Large intestine (tissue), 3 donors: ENCODE measurements around the gene PLAAT3. TPM values are rescaled to one million over a fixed set of nuclear protein-coding genes. Genes with fewer than 3 reads are reported as not detected.
"Not testable (repeated sequence)": the region's sequence is repeated elsewhere in the genome, so short reads cannot be mapped to it uniquely, and the experiment has no call there.

Experiments used
- DNase-seq, 2 donors: peaks; one replicate each; pipeline versions ENCODE4 v3.0.0 to v3.0.0-alpha.2; 2013
- H3K27ac ChIP-seq: one replicate; pipeline ENCODE4 v1.5.1; 2013; ENCODE audit warnings: low read length
- H3K27me3 ChIP-seq: 2 replicates; pipeline ENCODE4 v1.6.1; 2013; ENCODE audit warnings: low read length; ENCODE audit not compliant: control insufficient read depth, insufficient read depth
- H3K36me3 ChIP-seq: 2 replicates; pipeline ENCODE4 v1.6.1; 2013; ENCODE audit warnings: low read length; ENCODE audit not compliant: control insufficient read depth, insufficient read depth
- H3K4me1 ChIP-seq: one replicate; pipeline ENCODE4 v1.6.1; 2013; ENCODE audit warnings: low read length; ENCODE audit not compliant: control insufficient read depth, insufficient read depth
- H3K4me3 ChIP-seq: one replicate; pipeline ENCODE4 v1.5.1; 2013; ENCODE audit warnings: low read length
- H3K9me3 ChIP-seq: one replicate; pipeline ENCODE4 v1.6.1; 2013; ENCODE audit warnings: mild to moderate bottlenecking, low read depth, low read length, moderate library complexity; ENCODE audit not compliant: control insufficient read depth
- WGBS: methylation state at CpG from one replicate; pipeline ENCODE4 v1.1.5; 2013; ENCODE audit warnings: low lambda C conversion rate; ENCODE audit not compliant: insufficient coverage; 5-methylcytosine and 5-hydroxymethylcytosine counted together
- polyA plus RNA-seq: library from polyadenylated mRNA; unstranded; fragments of 120-200 nt; gene quantifications from one replicate; pipeline ENCODE4 v1.2.1, GENCODE V29; 2013

Gene PLAAT3
- polyA plus RNA-seq, 1 donor: 5.9 TPM

GRCh38 chr11:63610604-63611394, 3.4 kb downstream of the PLAAT3 start:
- Histone ChIP-seq H3K27ac (no peak overlapping the region), H3K4me3 (no peak overlapping the region), H3K9me3 (no peaks in the 10 kb centered on the region), H3K36me3 (no peaks in the 10 kb centered on the region), H3K4me1 (peaks cover 11% of the 10 kb centered on the region), H3K27me3 (peaks cover 17% of the 10 kb centered on the region)
- no peak for DNase-seq
- 80% methylated on average over 2 of the region's 14 CpGs for WGBS

GRCh38 chr11:63609971-63610580, 4.2 kb downstream of the PLAAT3 start:
- WGBS: no CpG with 5 or more reads among the region's 14 CpGs
- no peaks in the 10 kb centered on the region for H3K9me3 ChIP-seq
- no peaks in the 10 kb centered on the region for H3K36me3 ChIP-seq
- peaks cover 17% of the 10 kb centered on the region for H3K27me3 ChIP-seq
- DNase-seq: no peak
- no peak overlapping the region for H3K27ac ChIP-seq
- H3K4me3 ChIP-seq: no peak overlapping the region
- peaks cover 11% of the 10 kb centered on the region for H3K4me1 ChIP-seq

DNA sequence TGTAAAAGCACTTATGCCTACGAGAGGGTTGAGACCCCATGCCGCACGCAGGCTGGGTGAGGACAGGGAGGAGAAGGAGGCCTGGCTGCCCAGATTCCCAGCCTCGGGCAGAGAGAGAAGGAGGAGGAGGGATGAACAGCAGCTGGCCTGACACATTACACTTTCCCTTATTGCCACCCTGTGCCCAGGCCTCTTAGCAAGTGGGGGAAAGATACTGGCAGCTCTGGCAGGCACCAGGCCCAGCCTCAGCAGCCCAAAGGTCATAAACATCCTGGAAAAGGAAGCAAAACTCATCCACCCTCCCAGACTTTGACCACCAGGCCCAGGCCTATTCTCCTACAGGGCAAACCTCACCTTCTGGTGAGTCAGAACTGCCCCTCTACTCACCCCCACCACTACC, 4.7 kb downstream of the PLAAT3 start:
- no peak overlapping the region for H3K4me3 ChIP-seq
- DNase-seq: peak in 1 of 2 donors; percentile 71
- H3K27ac ChIP-seq: no peak overlapping the region
- H3K4me1 ChIP-seq: peaks cover 11% of the 10 kb centered on the region
- H3K36me3 ChIP-seq: no peaks in the 10 kb centered on the region
- WGBS: no CpG with 5 or more reads among the region's 4 CpGs
- no peaks in the 10 kb centered on the region for H3K9me3 ChIP-seq
- H3K27me3 ChIP-seq: peaks cover 16% of the 10 kb centered on the region

GRCh38 chr11:63608353-63609345, 5.6 kb downstream of the PLAAT3 start:
- WGBS: 52% methylated on average over 2 of the region's 11 CpGs
- peaks cover 7% of the 10 kb centered on the region for H3K27me3 ChIP-seq
- no peak overlapping the region for H3K27ac ChIP-seq
- DNase-seq: no peak
- no peaks in the 10 kb centered on the region for H3K9me3 ChIP-seq
- H3K36me3 ChIP-seq: no peaks in the 10 kb centered on the region
- H3K4me3 ChIP-seq: no peak overlapping the region
- peaks cover 11% of the 10 kb centered on the region for H3K4me1 ChIP-seq

DNA sequence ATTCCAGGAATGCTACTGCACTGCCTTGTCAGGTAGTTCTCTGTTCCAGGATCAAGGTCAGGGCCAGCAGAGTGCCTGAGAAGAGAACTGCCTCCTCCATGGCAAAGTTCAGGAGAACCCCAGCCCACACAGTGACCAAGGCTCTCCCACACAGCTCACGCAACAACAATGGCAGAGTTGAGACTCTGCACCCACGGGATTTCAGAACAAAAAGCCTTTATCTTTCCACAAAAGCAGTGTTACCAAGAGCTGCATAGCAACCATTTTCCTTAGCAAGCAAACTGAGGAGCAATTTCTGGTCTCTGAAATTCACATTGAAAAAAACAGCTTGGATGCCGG, 11.1 kb downstream of the PLAAT3 start:
- DNase-seq: peak in 1 of 2 donors; percentile 36
- no peaks in the 10 kb centered on the region for H3K9me3 ChIP-seq
- no peaks in the 10 kb centered on the region for H3K36me3 ChIP-seq
- H3K4me1 ChIP-seq: peaks cover 4% of the 10 kb centered on the region
- H3K27ac ChIP-seq: no peak overlapping the region
- no peak overlapping the region for H3K4me3 ChIP-seq
- no CpG with 5 or more reads among the region's 3 CpGs for WGBS
- no peaks in the 10 kb centered on the region for H3K27me3 ChIP-seq

DNA sequence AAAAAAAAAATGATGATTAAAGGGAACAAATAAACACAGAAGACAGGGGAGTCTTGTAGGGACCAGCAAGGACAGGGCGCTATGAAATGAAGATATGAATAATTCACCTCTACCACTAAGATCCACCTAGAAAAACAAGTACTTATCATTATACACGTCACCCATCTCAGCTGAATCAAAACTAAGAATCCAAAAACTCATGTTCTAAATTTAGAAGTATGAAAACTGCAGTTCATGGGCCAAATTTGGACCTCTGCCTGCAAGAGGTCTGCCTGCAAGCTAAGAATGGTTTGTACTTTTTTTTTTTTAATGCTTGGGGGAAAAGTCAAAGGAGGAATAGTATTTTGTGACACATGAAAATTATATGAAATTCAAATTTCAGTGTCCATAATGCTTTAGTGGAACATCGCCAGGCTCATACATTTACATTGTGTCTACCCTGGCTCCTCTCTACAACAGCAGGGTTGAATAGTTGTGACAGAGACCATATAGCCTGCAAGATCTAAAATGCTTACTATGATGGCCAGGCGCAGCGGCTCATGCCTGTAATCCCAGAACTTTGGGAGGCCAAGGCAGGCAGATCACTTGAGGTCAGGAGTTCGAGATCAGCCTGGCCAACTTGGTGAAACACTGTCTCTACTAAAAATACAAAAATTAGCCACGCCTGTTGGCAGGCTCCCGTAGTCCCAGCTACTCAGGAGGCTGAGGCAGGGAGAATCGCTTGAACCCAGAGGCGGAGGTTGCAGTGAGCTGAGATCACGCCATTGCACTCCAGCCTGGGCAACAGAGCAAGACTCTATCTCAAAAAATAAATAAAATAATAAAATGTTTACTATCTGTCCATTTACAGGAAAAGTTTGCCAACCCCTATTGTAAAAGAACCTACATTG, 11.7 kb downstream of the PLAAT3 start:
- H3K4me3 ChIP-seq, H3K36me3 ChIP-seq, H3K27ac ChIP-seq, DNase-seq, H3K27me3 ChIP-seq, H3K9me3 ChIP-seq, H3K4me1 ChIP-seq: not testable (repeated sequence)
- WGBS: no CpG with 5 or more reads among the region's 11 CpGs

GRCh38 chr11:63599211-63600122, 14.8 kb downstream of the PLAAT3 start:
- no peak for DNase-seq
- H3K27ac ChIP-seq: no peak overlapping the region
- no peaks in the 10 kb centered on the region for H3K27me3 ChIP-seq
- no CpG with 5 or more reads among the region's 7 CpGs for WGBS
- H3K4me3 ChIP-seq: no peak overlapping the region
- H3K36me3 ChIP-seq: no peaks in the 10 kb centered on the region
- no peaks in the 10 kb centered on the region for H3K9me3 ChIP-seq
- peaks cover 4% of the 10 kb centered on the region for H3K4me1 ChIP-seq

DNA sequence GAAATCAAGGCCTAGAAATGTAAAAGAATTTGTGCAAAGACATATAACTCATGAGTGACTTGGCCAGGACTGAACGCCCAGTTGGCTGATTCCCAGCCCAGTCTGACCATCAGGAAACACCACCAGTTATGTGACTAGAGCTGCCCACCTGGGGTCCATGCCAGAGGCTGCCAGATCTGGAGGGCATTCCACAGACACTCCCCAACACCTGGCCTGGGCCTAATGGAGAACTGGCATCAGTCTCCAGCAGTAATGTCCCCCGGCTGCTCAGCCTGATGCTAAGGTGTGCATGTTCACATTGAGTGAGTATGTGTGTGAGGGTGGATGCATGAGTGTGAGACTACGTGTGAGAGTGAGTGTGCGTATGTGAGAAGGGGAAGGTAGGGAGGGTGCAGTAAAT, 15.7 kb downstream of the PLAAT3 start:
- no peak overlapping the region for H3K27ac ChIP-seq
- no peaks in the 10 kb centered on the region for H3K9me3 ChIP-seq
- no peak for DNase-seq
- no peaks in the 10 kb centered on the region for H3K36me3 ChIP-seq
- no peaks in the 10 kb centered on the region for H3K27me3 ChIP-seq
- peaks cover 4% of the 10 kb centered on the region for H3K4me1 ChIP-seq
- H3K4me3 ChIP-seq: no peak overlapping the region
- WGBS: no CpG with 5 or more reads among the region's 4 CpGs

DNA sequence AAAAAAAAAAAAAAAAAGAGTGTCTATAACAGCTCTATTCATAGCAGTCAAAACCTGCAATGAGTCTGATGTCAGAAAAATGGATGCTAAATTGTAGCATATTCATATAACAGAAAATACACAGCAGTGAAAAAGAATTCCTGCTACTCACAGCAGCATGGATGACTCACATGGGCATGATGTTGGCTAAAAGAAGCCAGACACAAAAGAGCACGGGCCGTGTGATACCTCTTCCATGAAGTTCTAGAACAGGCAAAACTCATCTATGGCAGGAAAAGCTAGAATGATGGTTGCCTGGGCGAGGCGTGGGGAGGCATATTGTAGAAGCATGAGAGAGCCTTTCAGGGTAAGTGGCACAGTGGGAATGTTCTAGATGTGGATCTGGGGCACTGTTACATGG, 18.9 kb downstream of the PLAAT3 start:
- H3K4me1 ChIP-seq: no peaks in the 10 kb centered on the region

More for the DNA sequence above, 18.9 kb downstream of the PLAAT3 start:
- no peak overlapping the region for H3K27ac ChIP-seq
- H3K9me3 ChIP-seq: no peaks in the 10 kb centered on the region
- DNase-seq: no peak
- no peaks in the 10 kb centered on the region for H3K27me3 ChIP-seq
- no CpG with 5 or more reads among the region's 4 CpGs for WGBS
- H3K36me3 ChIP-seq: no peaks in the 10 kb centered on the region
- no peak overlapping the region for H3K4me3 ChIP-seq
